Tibial nerve (tissue), 3 donors: ENCODE data around the gene GPRC5B.

Experiments used
- POLR2A ChIP-seq, 2 donors: fragments of 450-650 bp; IDR thresholded peaks; one replicate each; pipeline ENCODE4 v1.6.1; 2017; ENCODE audit warnings: antibody characterized with exemption in 2 of 2, mild to moderate bottlenecking in 2 of 2, moderate library complexity in 2 of 2
- TF ChIP-seq, protein P1 (sequence below), 5 experiments: fragments of 200-600 bp in 3 of 5; fragments of 450-650 bp in 2 of 5; sonication (generic) in 3 of 5; IDR thresholded peaks; one replicate each; pipeline ENCODE4 v1.5.1; 2016 to 2019; ENCODE audit warnings: antibody characterized with exemption in 5 of 5, mild to moderate bottlenecking in 3 of 5, moderate library complexity in 2 of 5

DNA sequence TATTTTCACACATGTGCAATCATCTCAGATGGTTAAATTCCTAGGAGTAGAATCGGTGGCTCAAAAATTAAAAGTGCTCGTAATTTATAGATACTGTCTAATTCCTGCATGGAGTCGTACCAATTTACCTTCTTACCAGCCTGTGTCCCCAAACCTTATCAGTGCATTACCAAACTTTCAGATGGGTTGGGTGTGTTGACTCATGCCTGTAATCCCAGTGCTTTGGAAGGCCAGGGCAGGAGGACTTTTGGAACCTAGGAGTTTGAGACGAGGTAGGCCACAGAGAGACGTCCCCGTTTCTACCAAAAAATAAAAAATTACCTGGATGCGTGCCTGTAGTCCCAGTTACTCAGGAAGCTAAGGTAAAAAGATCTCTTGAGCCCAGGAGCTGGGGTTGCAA, 34.5 kb upstream of the GPRC5B start:
- TF ChIP-seq, protein P1, sequence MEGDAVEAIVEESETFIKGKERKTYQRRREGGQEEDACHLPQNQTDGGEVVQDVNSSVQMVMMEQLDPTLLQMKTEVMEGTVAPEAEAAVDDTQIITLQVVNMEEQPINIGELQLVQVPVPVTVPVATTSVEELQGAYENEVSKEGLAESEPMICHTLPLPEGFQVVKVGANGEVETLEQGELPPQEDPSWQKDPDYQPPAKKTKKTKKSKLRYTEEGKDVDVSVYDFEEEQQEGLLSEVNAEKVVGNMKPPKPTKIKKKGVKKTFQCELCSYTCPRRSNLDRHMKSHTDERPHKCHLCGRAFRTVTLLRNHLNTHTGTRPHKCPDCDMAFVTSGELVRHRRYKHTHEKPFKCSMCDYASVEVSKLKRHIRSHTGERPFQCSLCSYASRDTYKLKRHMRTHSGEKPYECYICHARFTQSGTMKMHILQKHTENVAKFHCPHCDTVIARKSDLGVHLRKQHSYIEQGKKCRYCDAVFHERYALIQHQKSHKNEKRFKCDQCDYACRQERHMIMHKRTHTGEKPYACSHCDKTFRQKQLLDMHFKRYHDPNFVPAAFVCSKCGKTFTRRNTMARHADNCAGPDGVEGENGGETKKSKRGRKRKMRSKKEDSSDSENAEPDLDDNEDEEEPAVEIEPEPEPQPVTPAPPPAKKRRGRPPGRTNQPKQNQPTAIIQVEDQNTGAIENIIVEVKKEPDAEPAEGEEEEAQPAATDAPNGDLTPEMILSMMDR (IDR thresholded peaks at IDR 0.05) = no peak
- no peak for TF ChIP-seq POLR2A (IDR thresholded peaks at IDR 0.05)
